HEK293 (cell line): Measurements from ENCODE around the gene DAP.

ENCODE experiments used
- KLF10 ChIP-seq: fragments of 450-650 bp; IDR thresholded peaks from 2 replicates; pipeline ENCODE4 v1.5.1; 2018; ENCODE audit warnings: missing biosample characterization, mild to moderate bottlenecking, missing genetic modification characterization
- SP3 ChIP-seq: fragments of 450-650 bp; formaldehyde crosslinking; IDR thresholded peaks from 2 replicates; pipeline ENCODE4 v1.5.1; 2016; ENCODE audit warnings: missing biosample characterization, missing genetic modification characterization
- TCF7L2 ChIP-seq: IDR thresholded peaks from 2 replicates; pipeline ENCODE4 v1.6.1; 2011; ENCODE audit warnings: low read depth, mild to moderate bottlenecking, inconsistent platforms, low read length, moderate library complexity, borderline replicate concordance
- YY1 ChIP-seq: fragments of 450-650 bp; formaldehyde crosslinking; IDR thresholded peaks from 2 replicates; pipeline ENCODE4 v1.5.1; 2018; ENCODE audit warnings: missing biosample characterization, missing genetic modification characterization
- ZBTB21 ChIP-seq: fragments of 450-650 bp; formaldehyde crosslinking; IDR thresholded peaks from 2 replicates; pipeline ENCODE4 v1.5.1; 2017; ENCODE audit warnings: missing biosample characterization, missing genetic modification characterization
- ZNF274 ChIP-seq, 2 experiments: fragments of 200-500 bp in 1 of 2; fragments of 450-650 bp in 1 of 2; sonication (Bioruptor generic) in 1 of 2; formaldehyde crosslinking in 1 of 2; IDR thresholded peaks; 2 replicates each; pipeline versions ENCODE4 v1.5.1 to v1.6.1; 2014 to 2016; ENCODE audit warnings: borderline replicate concordance in 1 of 2, inconsistent platforms in 1 of 2, low read length in 1 of 2, missing biosample characterization in 1 of 2, missing genetic modification characterization in 1 of 2
- ZNF324 ChIP-seq: fragments of 450-650 bp; formaldehyde crosslinking; IDR thresholded peaks from 2 replicates; pipeline ENCODE4 v1.5.1; 2016; ENCODE audit warnings: missing biosample characterization, missing genetic modification characterization
- ZNF560 ChIP-seq: fragments of 450-650 bp; formaldehyde crosslinking; IDR thresholded peaks from 2 replicates; pipeline ENCODE4 v1.5.1; 2017; ENCODE audit warnings: missing biosample characterization, missing genetic modification characterization, borderline replicate concordance
- ZNF621 ChIP-seq: fragments of 450-650 bp; formaldehyde crosslinking; IDR thresholded peaks from 2 replicates; pipeline ENCODE4 v1.5.1; 2017; ENCODE audit warnings: missing biosample characterization, missing genetic modification characterization
- TF ChIP-seq, protein P1 (sequence below): sonication (generic); formaldehyde crosslinking; IDR thresholded peaks from 2 replicates; pipeline ENCODE4 v1.8.1; 2022; ENCODE audit warnings: mild to moderate bottlenecking, moderate library complexity, missing genetic modification reagents
- TF ChIP-seq, protein P2 (sequence below): fragments of 450-650 bp; formaldehyde crosslinking; IDR thresholded peaks from 2 replicates; pipeline ENCODE4 v1.5.1; 2016; ENCODE audit warnings: missing biosample characterization, missing genetic modification characterization
- TF ChIP-seq, protein P3 (sequence below): fragments of 450-650 bp; formaldehyde crosslinking; IDR thresholded peaks from 2 replicates; pipeline ENCODE4 v1.5.1; 2017; ENCODE audit warnings: missing biosample characterization, mild to moderate bottlenecking, missing genetic modification characterization, moderate library complexity

DNA sequence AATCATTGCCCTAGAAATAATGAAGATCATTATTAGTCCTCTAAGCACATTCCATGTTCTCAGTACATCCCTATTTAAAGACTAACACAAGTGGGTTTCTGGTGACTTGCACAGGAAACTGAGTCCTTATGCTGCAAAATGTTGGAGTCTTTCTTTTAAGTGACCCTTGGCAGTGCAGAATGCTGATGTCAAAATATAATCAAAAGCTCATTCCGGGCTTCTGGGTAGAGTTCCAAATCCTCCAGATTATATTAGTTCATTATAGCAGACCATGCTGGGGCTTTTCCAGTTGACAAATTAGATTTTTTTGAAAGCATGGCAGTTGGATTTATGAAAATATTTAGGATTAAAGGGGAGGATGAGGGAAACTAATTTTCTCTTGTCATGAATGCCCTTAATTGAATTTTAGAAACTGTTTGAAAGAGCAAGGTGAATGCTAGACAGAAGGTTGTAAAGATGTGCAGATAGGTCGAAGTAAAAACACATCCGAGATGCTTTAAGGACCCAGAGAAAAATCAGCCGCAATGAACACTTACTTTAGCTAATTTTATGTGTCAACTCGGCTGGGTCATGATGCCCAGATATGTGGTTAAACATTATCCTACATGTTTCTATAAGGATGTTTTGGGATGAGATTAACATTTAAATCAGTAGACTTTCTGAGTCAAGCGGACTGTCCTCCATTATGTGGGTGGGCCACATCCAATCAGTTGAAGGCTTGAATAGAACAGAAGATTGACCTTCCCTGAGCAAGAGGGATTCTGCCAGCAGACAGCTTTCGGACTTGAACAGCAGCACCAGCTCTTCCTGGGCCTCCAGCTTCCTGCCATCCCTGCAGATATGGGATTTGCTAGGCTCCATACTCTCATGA lies 88.7 kb downstream of the DAP start:
- TF ChIP-seq ZNF560 (tag by site-specific recombination), result no peak
- no peak for TF ChIP-seq ZNF621
- no peak for TF ChIP-seq ZNF324 (tag by site-specific recombination)
- TF ChIP-seq TCF7L2, result no peak
- TF ChIP-seq, protein P1, sequence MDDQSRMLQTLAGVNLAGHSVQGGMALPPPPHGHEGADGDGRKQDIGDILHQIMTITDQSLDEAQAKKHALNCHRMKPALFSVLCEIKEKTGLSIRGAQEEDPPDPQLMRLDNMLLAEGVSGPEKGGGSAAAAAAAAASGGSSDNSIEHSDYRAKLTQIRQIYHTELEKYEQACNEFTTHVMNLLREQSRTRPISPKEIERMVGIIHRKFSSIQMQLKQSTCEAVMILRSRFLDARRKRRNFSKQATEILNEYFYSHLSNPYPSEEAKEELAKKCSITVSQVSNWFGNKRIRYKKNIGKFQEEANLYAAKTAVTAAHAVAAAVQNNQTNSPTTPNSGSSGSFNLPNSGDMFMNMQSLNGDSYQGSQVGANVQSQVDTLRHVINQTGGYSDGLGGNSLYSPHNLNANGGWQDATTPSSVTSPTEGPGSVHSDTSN, result no peak
- TF ChIP-seq ZBTB21, result no peak
- no peak for TF ChIP-seq KLF10 (tag by site-specific recombination)
- TF ChIP-seq SP3, result no peak
- no peak for TF ChIP-seq ZNF274 (IDR thresholded peaks at IDR 0.05; ENCODE audit: low read length)
- TF ChIP-seq ZNF274 (tag by site-specific recombination; IDR thresholded peaks at IDR 0.05; ENCODE audit: borderline replicate concordance), result no peak
- TF ChIP-seq, protein P2, sequence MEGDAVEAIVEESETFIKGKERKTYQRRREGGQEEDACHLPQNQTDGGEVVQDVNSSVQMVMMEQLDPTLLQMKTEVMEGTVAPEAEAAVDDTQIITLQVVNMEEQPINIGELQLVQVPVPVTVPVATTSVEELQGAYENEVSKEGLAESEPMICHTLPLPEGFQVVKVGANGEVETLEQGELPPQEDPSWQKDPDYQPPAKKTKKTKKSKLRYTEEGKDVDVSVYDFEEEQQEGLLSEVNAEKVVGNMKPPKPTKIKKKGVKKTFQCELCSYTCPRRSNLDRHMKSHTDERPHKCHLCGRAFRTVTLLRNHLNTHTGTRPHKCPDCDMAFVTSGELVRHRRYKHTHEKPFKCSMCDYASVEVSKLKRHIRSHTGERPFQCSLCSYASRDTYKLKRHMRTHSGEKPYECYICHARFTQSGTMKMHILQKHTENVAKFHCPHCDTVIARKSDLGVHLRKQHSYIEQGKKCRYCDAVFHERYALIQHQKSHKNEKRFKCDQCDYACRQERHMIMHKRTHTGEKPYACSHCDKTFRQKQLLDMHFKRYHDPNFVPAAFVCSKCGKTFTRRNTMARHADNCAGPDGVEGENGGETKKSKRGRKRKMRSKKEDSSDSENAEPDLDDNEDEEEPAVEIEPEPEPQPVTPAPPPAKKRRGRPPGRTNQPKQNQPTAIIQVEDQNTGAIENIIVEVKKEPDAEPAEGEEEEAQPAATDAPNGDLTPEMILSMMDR (tag by site-specific recombination), result no peak
- no peak for TF ChIP-seq YY1
- TF ChIP-seq, protein P3, sequence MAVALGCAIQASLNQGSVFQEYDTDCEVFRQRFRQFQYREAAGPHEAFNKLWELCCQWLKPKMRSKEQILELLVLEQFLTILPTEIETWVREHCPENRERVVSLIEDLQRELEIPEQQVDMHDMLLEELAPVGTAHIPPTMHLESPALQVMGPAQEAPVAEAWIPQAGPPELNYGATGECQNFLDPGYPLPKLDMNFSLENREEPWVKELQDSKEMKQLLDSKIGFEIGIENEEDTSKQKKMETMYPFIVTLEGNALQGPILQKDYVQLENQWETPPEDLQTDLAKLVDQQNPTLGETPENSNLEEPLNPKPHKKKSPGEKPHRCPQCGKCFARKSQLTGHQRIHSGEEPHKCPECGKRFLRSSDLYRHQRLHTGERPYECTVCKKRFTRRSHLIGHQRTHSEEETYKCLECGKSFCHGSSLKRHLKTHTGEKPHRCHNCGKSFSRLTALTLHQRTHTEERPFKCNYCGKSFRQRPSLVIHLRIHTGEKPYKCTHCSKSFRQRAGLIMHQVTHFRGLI (tag by site-specific recombination), result no peak
